Measurements from ENCODE around the gene SLC7A1. TPM values are rescaled to one million over a fixed set of nuclear protein-coding genes. Genes with fewer than 3 reads are reported as not detected.

The SLC7A1 gene
- total RNA-seq, 1 experiment from 2014 or later, result 62.8 TPM

DNA sequence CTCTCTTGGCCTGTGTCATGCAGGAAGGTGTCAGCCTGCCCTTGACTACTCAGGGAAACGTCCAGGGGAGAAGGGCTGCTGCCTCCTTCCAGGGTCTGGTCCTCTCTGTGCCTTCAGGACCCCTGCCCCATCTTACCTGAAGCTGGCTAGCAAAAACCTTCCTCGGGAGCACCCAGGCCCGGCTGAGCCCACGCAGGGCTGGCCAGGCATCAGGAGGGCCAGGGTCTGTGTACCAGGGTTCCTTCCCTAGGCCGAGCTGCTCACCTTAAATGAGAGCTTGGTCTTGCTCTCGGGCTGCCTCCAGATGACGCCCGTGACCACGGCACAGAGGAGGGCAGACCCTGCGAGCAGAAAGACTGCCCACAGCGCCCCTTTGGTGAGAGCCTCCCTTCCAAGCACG is 78.6 kb downstream of the SLC7A1 start:
- H3K36me3 ChIP-seq (ENCODE audit: low read depth), result peaks cover 47% of the 10 kb centered on the region; the same call in 1 of the 2 replicates
- intact Hi-C loops (cut with micrococcal nuclease; ENCODE audit: unreplicated experiment), result no loop called here
- BruUV-seq (replicated peaks), result no TSS peak
- ChIA-PET POLR2A (ENCODE audit: unreplicated experiment) (interaction anchor here (0.6 kb wide), 1 partner anchor 73 kb away, joined by 4 read pairs; no protein-coding TSS in a partner anchor), CTCF (no interaction called here)
- no peaks in the 10 kb centered on the region for H3K4me1 ChIP-seq (replicated peaks; ENCODE audit: insufficient read depth)
- H3K27ac ChIP-seq, result no peak overlapping the region
- H3K4me2 ChIP-seq, result no peak overlapping the region
- no peak for DNase-seq
- no peaks in the 10 kb centered on the region for H3K27me3 ChIP-seq (ENCODE audit: insufficient read depth, low read depth)
- no peak overlapping the region for H2AFZ ChIP-seq
- H3F3A ChIP-seq (ENCODE audit: insufficient read depth, low read depth), result no peaks in the 10 kb centered on the region
- no peak overlapping the region for H3K4me3 ChIP-seq
- no peaks in the 10 kb centered on the region for H3K9me2 ChIP-seq (ENCODE audit: insufficient read depth)
- TF ChIP-seq EZH2 (IDR thresholded peaks at IDR 0.05; ENCODE audit: low read depth), result no peak
- TF ChIP-seq, protein P1, sequence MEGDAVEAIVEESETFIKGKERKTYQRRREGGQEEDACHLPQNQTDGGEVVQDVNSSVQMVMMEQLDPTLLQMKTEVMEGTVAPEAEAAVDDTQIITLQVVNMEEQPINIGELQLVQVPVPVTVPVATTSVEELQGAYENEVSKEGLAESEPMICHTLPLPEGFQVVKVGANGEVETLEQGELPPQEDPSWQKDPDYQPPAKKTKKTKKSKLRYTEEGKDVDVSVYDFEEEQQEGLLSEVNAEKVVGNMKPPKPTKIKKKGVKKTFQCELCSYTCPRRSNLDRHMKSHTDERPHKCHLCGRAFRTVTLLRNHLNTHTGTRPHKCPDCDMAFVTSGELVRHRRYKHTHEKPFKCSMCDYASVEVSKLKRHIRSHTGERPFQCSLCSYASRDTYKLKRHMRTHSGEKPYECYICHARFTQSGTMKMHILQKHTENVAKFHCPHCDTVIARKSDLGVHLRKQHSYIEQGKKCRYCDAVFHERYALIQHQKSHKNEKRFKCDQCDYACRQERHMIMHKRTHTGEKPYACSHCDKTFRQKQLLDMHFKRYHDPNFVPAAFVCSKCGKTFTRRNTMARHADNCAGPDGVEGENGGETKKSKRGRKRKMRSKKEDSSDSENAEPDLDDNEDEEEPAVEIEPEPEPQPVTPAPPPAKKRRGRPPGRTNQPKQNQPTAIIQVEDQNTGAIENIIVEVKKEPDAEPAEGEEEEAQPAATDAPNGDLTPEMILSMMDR (conservative IDR thresholded peaks at IDR 0.05), result no peak
- H3K79me2 ChIP-seq (ENCODE audit: low read depth), result no peaks in the 10 kb centered on the region
- H4K20me1 ChIP-seq (ENCODE audit: insufficient read depth), result peaks cover 35% of the 10 kb centered on the region
- H3K9me3 ChIP-seq (ENCODE audit: insufficient read depth, low read depth), result no peaks in the 10 kb centered on the region

DNA sequence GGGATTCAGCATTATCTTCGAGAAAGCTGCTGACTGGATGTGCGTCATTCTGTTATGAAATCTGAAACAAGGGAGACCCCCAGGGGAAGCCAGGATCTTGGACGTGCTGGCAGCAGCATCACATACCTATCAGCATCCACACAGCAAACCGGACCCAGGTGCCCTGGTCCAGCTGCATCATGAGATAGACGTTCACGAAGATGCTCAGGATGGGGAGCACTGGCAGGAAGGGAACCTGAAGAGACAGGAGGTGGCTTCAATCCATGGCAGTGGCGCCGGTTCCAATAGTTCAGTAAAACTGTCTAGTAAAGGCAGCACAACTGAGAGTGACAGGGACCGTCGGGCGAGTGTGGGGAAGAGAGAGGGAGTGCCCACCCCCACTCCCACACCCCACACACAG is 79.5 kb downstream of the SLC7A1 start:
- no peak for DNase-seq
- Histone ChIP-seq H3K27me3 (ENCODE audit: insufficient read depth, low read depth) (no peaks in the 10 kb centered on the region), H3K4me2 (no peak overlapping the region), H3K9me2 (ENCODE audit: insufficient read depth) (no peaks in the 10 kb centered on the region), H3K36me3 (ENCODE audit: low read depth) (peaks cover 38% of the 10 kb centered on the region; the same call in 1 of the 2 replicates), H4K20me1 (ENCODE audit: insufficient read depth) (peaks cover 37% of the 10 kb centered on the region), H2AFZ (no peak overlapping the region), H3K27ac (no peak overlapping the region), H3K4me3 (no peak overlapping the region), H3K9me3 (ENCODE audit: insufficient read depth, low read depth) (no peaks in the 10 kb centered on the region), H3F3A (ENCODE audit: insufficient read depth, low read depth) (no peaks in the 10 kb centered on the region; the same call in 1 of the 2 replicates), H3K79me2 (ENCODE audit: low read depth) (no peaks in the 10 kb centered on the region), H3K4me1 (replicated peaks; ENCODE audit: insufficient read depth) (no peaks in the 10 kb centered on the region)
- CTCF ChIA-PET, result no interaction called here
- TF ChIP-seq, protein P1 (conservative IDR thresholded peaks at IDR 0.05), result no peak
- intact Hi-C loops (cut with micrococcal nuclease; ENCODE audit: unreplicated experiment), result no loop called here
- BruUV-seq (replicated peaks), result no TSS peak
- POLR2A ChIA-PET (ENCODE audit: unreplicated experiment), result no interaction called here

DNA sequence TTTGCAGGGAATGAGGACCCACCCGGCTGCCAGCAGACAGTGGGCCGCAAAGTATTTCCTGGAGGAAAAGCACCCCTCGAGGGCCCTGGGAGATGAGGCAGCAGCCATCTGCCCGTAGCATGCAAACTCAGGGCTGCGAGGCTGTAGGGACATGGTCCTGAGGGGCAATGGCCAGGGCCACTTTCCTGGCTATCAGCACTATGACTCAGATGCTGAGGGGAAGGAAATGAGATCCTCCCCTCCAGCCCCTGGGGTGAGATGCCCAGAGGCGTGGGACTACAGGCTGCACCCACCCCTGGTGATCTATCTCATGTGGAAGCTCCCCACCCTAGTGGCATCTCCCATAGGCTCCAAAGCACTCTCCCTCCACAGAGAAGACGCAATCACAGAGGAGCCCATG is 80.1 kb downstream of the SLC7A1 start:
- Histone ChIP-seq H3K4me3 (no peak overlapping the region), H3K27ac (no peak overlapping the region), H3K4me1 (replicated peaks; ENCODE audit: insufficient read depth) (no peaks in the 10 kb centered on the region), H2AFZ (no peak overlapping the region), H3K27me3 (ENCODE audit: insufficient read depth, low read depth) (no peaks in the 10 kb centered on the region), H3K4me2 (no peak overlapping the region), H3K9me2 (ENCODE audit: insufficient read depth) (no peaks in the 10 kb centered on the region), H3K79me2 (ENCODE audit: low read depth) (no peaks in the 10 kb centered on the region), H3F3A (ENCODE audit: insufficient read depth, low read depth) (no peaks in the 10 kb centered on the region; the same call in 1 of the 2 replicates), H3K9me3 (ENCODE audit: insufficient read depth, low read depth) (no peaks in the 10 kb centered on the region), H3K36me3 (ENCODE audit: low read depth) (peaks cover 32% of the 10 kb centered on the region; the same call in 1 of the 2 replicates), H4K20me1 (ENCODE audit: insufficient read depth) (peaks cover 37% of the 10 kb centered on the region)
- ChIA-PET CTCF (no interaction called here), POLR2A (ENCODE audit: unreplicated experiment) (no interaction called here)
- no TSS peak for BruUV-seq (replicated peaks)
- no peak for TF ChIP-seq EZH2 (IDR thresholded peaks at IDR 0.05; ENCODE audit: low read depth)
- TF ChIP-seq, protein P1 (conservative IDR thresholded peaks at IDR 0.05), result no peak
- intact Hi-C loops (cut with micrococcal nuclease; ENCODE audit: unreplicated experiment), result no loop called here
- DNase-seq, result no peak
